Tongue (tissue), 2 donors: ENCODE data around the gene PARD6G. TPM values are rescaled to one million over a fixed set of nuclear protein-coding genes. Genes with fewer than 3 reads are reported as not detected.
"Not testable (repeated sequence)": the region's sequence is repeated elsewhere in the genome, so short reads cannot be mapped to it uniquely, and the experiment has no call there.

ENCODE experiments used
- DNase-seq: peaks from one replicate; pipeline ENCODE4 v3.0.0-alpha.2; 2015
- total RNA-seq: library from RNA; depleted of rRNA; stranded (reverse); fragments of >200 nt; gene quantifications from one replicate; pipeline ENCODE4 v1.2.3, GENCODE V29; 2014

Gene PARD6G
- total RNA-seq, 1 donor from 2014 or later: 11.6 TPM

DNA sequence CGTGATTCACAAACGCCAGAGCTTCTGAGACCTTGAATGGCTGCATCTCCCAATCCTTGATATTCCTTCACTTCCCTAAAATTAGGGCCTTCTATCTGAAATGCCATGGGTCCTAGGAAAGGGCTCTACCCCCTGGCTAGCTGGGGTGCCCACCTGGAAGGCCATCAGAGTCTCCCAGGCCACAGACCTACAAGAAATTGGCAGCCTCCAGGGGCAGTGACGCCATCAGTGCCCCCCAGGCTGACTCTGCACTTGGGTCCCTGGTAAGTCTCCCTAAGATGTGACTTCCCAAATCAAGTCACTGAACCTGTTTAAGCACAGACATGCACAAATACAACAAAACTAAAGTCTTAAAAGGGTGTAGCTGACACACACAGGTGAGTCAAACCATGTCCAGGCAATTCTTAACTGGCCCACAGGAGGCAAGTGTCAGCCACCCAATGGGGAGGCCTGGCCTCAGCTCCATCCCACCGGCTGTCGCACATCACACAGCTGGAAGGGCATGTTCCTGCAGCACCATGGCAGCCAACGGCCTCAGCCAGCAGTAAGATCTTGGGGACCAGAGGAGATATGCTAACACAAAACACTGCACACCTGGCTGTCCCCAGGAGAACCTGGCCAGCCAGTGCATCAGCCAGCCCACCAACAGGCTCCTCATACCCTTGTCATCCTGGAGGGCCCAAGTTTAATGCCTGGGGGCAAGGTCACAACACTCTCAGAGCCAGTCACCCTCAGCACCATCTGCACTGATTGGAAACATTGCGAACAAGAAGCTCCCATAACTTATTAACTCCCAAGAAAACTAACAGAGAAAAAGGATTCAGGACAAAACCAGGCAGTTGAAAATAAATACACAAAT lies 5.2 kb downstream of the PARD6G start:
- DNase-seq: no peak

- no peak for DNase-seq
These were observed 7.5 kb downstream of the PARD6G start for GRCh38 chr18:80239830-80240229.

DNA sequence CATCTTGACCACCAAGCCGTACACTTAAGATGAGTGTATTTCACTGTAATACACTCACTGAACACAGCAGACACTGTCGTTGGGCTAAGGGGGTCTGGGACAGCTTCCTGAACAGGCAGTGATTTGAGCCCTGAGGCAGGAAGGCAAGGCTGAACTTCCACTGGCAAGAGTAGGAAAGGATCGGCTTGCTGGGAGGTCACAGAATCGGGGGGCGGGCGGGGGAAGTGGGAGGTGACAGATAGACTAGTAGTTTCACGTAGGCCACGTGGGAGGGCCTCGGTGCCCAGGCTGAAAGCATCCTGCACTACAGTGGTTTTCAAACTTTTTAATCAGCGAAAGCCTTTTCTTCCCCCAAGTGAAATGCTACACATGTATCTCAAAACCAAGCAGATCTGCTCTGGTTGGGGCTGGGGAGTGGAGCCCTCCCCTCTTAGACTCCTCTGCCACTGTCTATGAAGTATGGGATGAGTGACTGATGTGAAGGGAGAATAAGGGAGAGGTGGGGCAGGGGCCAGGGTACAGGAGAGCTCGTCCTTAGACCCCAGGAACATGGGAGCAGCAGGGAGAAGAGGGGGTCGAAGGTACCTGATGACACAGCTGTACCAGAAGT lies 8.6 kb downstream of the PARD6G start:
- DNase-seq: no peak

GRCh38 chr18:80237519-80237918 lies 9.8 kb downstream of the PARD6G start:
- not testable (repeated sequence) for DNase-seq

GRCh38 chr18:80234398-80234797 lies 12.9 kb downstream of the PARD6G start:
- DNase-seq: no peak

DNA sequence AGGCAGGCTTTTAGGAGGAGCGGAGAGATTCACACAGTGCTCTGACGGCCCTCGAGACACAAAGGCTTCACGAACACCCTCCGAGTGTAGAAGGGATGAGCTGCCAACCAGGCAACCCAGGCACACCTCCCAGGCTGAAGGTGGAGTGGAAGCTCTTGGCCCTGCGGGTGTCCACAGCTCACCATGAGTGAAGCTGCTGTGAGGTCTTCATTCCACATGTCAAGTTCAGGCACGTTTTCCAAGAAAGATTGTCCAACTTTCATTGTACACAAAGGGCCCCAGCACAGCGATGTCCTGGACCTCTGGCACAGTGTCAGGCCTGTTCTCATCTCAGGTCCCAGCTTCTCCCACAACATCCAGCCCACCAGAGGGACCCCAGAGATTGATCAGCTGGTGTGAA lies 13.4 kb downstream of the PARD6G start:
- no peak for DNase-seq

GRCh38 chr18:80233201-80233835 lies 14.0 kb downstream of the PARD6G start:
- no peak for DNase-seq

- DNase-seq: no peak
These were observed 14.6 kb downstream of the PARD6G start for GRCh38 chr18:80232710-80233109.

GRCh38 chr18:80232030-80232429 lies 15.3 kb downstream of the PARD6G start:
- no peak for DNase-seq

DNA sequence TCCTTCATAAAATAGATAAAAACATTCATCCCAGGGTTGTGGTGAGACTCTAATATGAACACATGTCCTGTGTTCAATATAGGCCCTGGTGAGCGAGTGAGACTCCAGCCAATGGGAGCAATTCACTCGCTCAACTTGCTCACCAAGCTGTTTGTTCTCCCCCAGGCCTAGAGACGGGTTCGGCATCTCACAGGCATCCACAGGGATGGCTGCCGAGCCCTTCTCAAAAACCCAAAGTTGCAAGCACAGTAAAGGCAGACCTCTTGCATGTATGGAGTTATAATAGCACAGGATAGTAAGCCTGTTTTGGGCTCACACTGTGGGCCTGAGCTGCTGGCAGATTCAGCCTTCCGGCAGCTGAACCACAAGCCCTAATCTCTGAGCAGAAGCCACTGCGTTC lies 15.7 kb downstream of the PARD6G start:
- no peak for DNase-seq

DNA sequence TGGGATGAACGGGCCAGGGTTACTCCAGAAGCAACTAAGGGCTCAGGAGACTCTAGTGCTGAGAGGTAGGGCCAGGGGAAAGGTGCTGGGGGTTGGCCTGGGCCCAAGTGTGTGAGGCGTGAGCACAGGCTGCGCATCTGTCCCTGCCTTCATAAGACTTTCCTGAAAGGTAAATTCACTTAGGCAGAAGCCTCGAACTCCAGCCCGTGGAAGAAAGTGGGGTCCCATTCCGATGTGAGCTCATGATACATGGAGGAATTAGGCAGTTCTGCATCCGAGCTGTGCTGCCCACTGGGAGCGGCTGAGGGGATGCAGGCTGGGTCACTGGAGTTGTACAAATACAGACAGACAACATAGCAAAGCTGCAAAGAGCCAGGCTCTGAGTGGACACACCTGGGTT lies 16.2 kb downstream of the PARD6G start:
- no peak for DNase-seq

GRCh38 chr18:80229766-80230745 lies 17.3 kb downstream of the PARD6G start:
- no peak for DNase-seq

GRCh38 chr18:80229363-80229762 lies 18.0 kb downstream of the PARD6G start:
- no peak for DNase-seq

DNA sequence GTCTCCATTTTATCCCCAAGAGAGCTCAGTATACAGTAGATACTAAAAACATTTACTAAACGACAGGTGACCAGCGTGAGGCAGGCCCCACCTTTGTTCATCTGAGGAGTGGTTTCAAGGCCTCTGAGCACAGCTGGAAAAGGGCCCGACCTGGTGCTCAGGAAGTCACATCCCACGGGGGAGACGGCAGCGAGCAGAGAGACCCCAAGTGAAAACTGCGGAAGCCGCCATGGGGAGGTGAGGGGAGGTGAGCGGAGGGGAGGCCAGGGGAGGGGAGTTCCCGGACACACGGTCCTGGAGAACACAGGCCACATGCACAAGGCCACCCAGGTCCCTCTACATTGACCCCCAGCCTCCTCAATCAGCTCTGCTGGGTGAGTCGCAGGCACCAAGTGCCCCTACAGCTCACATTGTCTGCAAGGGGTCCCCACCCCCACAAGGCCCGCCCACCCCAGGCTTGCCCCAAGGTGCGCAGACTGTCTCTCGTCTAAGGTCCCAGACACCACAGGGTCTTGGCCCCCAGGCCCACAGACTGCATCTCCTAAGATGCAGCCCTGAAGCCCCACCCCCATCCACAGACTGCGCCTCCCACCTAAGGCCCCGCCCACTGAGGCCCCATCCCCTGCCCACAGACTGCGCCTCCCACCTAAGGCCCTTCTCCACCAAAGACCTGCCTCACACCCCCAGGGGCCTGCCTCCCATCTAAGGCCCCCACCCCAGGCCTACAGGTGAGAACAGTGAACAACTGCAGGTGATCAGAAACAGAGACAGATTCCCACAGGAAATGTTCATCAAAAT lies 19.1 kb downstream of the PARD6G start:
- DNase-seq: no peak

- DNase-seq: no peak
These were observed 19.8 kb downstream of the PARD6G start for GRCh38 chr18:80227472-80227871.

DNA sequence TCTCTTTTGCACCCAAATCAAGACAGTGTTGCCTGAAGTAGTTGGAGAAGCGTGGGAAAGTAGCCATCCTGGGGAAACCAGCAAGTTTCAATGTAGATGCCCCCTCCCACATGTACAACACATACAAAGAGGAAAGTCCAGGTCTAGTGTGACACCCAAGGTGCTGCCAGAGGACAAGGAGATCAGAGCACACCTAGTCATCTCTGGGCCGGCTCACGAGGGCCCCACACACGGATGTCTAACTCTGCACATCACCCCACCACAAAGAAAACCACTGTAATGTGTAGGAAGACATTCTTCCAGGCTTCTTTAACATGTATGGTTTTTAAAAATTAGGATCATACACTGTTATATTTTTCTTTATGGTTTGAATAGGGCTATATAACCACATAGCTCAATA lies 21.6 kb downstream of the PARD6G start:
- no peak for DNase-seq

GRCh38 chr18:80223581-80224148 lies 23.6 kb downstream of the PARD6G start:
- DNase-seq: no peak

DNA sequence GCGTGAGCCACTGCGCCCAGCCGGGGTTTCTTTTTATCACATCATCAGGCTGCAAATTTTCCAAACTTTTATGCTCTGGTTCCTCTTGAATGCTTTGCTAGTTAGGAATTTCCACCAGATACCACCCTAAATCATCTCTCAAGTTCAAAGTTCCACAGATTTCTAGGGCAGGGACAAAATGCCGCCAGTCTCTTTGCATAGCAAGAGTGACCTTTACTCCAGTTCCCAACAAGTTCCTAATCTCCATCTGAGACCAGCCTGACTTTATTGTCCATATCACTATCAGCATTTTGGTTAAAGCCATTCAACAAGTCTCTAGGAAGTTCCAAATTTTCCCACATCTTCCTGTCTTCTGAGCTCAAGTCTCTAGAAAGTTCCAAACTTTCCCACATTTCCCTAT lies 27.8 kb downstream of the PARD6G start:
- not testable (repeated sequence) for DNase-seq

DNA sequence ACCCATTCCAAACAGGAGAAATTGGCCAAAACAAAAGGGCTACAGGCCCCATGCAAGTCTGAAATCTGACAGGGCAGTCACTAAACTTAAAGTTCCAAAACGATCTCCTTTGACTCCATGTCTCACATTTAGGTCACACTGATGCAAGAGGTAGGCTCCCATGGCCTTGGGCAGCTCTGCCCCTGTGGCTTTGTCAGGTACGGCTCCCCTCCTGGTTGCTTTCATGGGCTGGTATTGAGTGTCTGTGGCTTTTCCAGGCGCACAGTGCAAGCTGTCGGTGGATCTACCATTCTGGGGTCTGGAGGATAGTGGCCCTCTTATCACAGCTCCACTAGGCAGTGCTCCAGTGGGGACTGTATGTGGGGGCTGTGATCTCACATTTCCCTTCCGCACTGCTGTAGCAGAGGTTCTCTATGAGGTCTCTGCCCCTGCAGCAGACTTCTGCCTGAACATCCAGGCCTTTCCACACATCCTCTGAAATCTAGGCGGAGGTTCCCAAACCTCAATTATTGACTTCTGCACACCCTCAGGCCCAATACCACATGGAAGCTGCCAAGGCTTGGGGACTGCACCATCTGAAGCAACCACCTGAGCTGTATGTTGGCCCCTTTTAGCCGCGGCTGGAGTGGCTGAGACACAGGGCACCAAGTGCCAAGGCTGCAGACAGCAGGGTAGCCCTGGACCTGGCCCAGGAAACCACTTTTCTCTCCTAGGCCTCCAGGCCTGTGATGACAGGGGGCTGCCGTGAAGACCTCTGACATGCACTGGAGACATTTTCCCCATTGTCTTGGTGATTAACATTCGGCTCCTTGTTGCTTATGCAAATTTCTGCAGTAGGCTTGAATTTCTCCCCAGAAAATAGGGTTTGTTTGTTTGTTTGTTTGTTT lies 28.7 kb downstream of the PARD6G start:
- no peak for DNase-seq

- no peak for DNase-seq
These were observed 34.1 kb downstream of the PARD6G start for GRCh38 chr18:80213182-80213581.
